ENCODE data around the gene CTDSPL.
"Not testable (repeated sequence)": the region's sequence is repeated elsewhere in the genome, so short reads cannot be mapped to it uniquely, and the experiment has no call there.

Gene CTDSPL

GRCh38 chr3:37987751-37988179 lies 126.1 kb downstream of the CTDSPL start:
- Histone ChIP-seq H3K36me3 (replicated peaks; ENCODE audit: insufficient read depth, low read length) (no peaks in the 10 kb centered on the region), H3K79me2 (ENCODE audit: low read length) (no peaks in the 10 kb centered on the region), H3K9me3 (replicated peaks; ENCODE audit: insufficient read depth, low read length) (no peaks in the 10 kb centered on the region), H3K4me3 (ENCODE audit: low read length) (no peak overlapping the region), H3K27ac (ENCODE audit: low read length) (no peak overlapping the region), H2AFZ (ENCODE audit: low read length) (no peak overlapping the region), H4K20me1 (ENCODE audit: insufficient read depth, low read length) (no peaks in the 10 kb centered on the region), H3F3A (ENCODE audit: insufficient read depth, low read length) (no peaks in the 10 kb centered on the region), H3K4me2 (ENCODE audit: low read depth, low read length) (no peak overlapping the region), H3K9ac (ENCODE audit: low read length) (no peak overlapping the region), H3K4me1 (ENCODE audit: low read length) (no peaks in the 10 kb centered on the region), H3K9me2 (replicated peaks; ENCODE audit: insufficient read depth, low read length) (no peaks in the 10 kb centered on the region), H3K27me3 (replicated peaks; ENCODE audit: insufficient read depth, low read length) (no peaks in the 10 kb centered on the region; the same call in 1 of the 2 replicates)
- DNase-seq = no peak
- TF ChIP-seq EZH2 (optimal IDR thresholded peaks at IDR 0.05; ENCODE audit: low read depth, low read length) (no peak), EZH2phosphoT487 (IDR thresholded peaks at IDR 0.05; ENCODE audit: low read length) (no peak), CTCF (IDR thresholded peaks at IDR 0.05; ENCODE audit: low read length) (no peak)

DNA sequence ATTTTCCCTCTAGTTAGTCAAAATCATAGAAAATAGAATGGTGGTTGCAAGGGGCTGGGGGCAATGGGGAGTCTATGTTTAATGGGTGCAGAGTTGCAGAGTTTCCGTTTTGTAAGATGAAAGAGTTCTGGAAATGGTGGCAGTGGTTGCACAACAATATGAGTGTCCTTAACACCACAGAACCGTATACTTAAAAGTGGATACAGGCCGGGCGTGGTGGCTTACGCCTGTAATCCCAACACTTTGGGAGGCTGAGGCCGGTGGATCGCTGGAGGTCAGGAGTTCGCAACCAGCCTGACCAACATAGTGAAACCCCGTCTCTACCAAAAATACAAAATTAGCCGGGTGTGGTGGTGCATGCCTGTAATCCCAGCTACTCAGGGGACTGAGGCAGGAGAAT lies 126.7 kb downstream of the CTDSPL start:
- not testable (repeated sequence) for H3K9me2 ChIP-seq (replicated peaks; ENCODE audit: insufficient read depth, low read length); H3K4me1 ChIP-seq (ENCODE audit: low read length); H3K4me3 ChIP-seq (ENCODE audit: low read length); H3K79me2 ChIP-seq (ENCODE audit: low read length); H3K4me2 ChIP-seq (ENCODE audit: low read depth, low read length); H3K27ac ChIP-seq (ENCODE audit: low read length); H2AFZ ChIP-seq (ENCODE audit: low read length); H3K36me3 ChIP-seq (replicated peaks; ENCODE audit: insufficient read depth, low read length); DNase-seq; H3K9me3 ChIP-seq (replicated peaks; ENCODE audit: insufficient read depth, low read length); H3K27me3 ChIP-seq (replicated peaks; ENCODE audit: insufficient read depth, low read length); H3K9ac ChIP-seq (ENCODE audit: low read length); H3F3A ChIP-seq (ENCODE audit: insufficient read depth, low read length); H4K20me1 ChIP-seq (ENCODE audit: insufficient read depth, low read length)

DNA sequence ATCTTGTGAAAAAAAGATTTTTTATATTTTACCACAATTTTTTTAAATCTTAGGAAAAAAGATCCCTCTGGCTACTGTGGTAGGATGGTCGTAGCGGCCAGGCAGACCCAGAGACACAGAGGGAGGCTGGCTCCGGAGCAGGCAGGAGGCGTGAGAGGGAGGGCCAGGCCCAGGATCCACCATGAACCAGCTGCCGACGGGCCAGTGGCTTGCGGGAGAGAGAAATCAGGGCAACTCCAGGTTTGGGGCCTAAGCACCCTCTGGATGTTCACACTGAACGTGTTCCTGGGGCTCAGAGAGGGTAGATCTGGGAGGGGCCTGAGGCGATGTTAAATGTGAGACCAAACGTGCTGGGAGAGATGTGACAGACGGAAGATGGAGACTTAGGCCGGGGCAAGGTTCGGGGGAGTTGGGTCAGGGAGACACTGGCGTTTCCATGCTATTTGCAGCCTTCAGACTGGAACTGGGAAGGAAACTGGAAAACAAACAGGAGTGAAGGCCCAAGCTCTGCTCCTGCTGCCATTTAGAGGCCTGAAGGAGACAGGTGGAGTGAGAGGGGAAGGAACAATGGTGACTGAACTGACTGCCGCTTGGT lies 127.3 kb downstream of the CTDSPL start:
- Histone ChIP-seq H3K79me2 (ENCODE audit: low read length) (no peaks in the 10 kb centered on the region), H3K4me1 (ENCODE audit: low read length) (peaks cover 4% of the 10 kb centered on the region; the same call in 1 of the 2 replicates), H4K20me1 (ENCODE audit: insufficient read depth, low read length) (no peaks in the 10 kb centered on the region), H3K9ac (ENCODE audit: low read length) (no peak overlapping the region), H3K27me3 (replicated peaks; ENCODE audit: insufficient read depth, low read length) (no peaks in the 10 kb centered on the region; the same call in 1 of the 2 replicates), H3K9me2 (replicated peaks; ENCODE audit: insufficient read depth, low read length) (no peaks in the 10 kb centered on the region), H3K9me3 (replicated peaks; ENCODE audit: insufficient read depth, low read length) (no peaks in the 10 kb centered on the region), H3K36me3 (replicated peaks; ENCODE audit: insufficient read depth, low read length) (no peaks in the 10 kb centered on the region), H3K4me2 (ENCODE audit: low read depth, low read length) (no peak overlapping the region), H3F3A (ENCODE audit: insufficient read depth, low read length) (0 out of 2 replicates have a peak, but pooled peaks cover 5% of the 10 kb centered on the region), H3K4me3 (ENCODE audit: low read length) (no peak overlapping the region), H2AFZ (ENCODE audit: low read length) (no peak overlapping the region), H3K27ac (ENCODE audit: low read length) (no peak overlapping the region)
- DNase-seq = no peak
- TF ChIP-seq CTCF (IDR thresholded peaks at IDR 0.05; ENCODE audit: low read length) (no peak), EZH2phosphoT487 (IDR thresholded peaks at IDR 0.05; ENCODE audit: low read length) (no peak), EZH2 (optimal IDR thresholded peaks at IDR 0.05; ENCODE audit: low read depth, low read length) (no peak)

DNA sequence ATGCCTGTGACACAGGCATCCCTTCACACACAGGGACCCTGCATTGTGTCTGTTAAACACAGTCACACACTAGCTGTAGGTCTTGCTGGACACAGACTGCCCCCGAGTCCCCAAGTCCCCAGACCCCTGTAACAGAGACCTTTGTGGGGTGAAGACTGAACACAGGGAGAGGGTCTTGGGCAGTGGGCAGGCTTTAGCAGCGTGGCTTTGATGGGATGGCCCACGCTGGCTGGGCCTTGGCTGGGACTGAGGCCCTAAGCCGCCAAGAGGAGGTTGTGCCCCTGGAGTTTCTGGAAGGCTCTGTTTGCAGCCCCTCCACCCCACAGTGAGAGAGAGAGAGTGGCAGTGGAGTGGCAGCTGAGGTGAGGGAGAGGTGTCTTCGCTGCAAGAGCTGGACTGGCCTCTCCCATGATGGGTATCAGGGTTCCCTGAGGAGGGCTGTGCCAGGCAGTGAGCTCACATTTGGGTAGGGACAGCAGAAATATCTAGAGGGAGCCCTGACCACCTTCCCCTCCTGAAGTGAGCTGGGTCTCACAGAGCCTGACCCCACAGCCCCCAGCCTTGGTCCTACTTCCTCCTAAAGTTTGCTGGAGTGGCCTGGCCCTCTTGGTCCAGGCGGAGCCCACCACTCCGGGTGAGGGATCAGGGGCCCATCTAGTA lies 128.3 kb downstream of the CTDSPL start:
- H2AFZ ChIP-seq (ENCODE audit: low read length) = no peak overlapping the region
- 0 out of 2 replicates have a peak, but pooled peaks cover 5% of the 10 kb centered on the region for H3F3A ChIP-seq (ENCODE audit: insufficient read depth, low read length)
- no peak overlapping the region for H3K9ac ChIP-seq (ENCODE audit: low read length)
- TF ChIP-seq EZH2 (optimal IDR thresholded peaks at IDR 0.05; ENCODE audit: low read depth, low read length) = no peak
- no peak for TF ChIP-seq EZH2phosphoT487 (IDR thresholded peaks at IDR 0.05; ENCODE audit: low read length)
- no peak for TF ChIP-seq CTCF (IDR thresholded peaks at IDR 0.05; ENCODE audit: low read length)
- no peaks in the 10 kb centered on the region for H3K9me2 ChIP-seq (replicated peaks; ENCODE audit: insufficient read depth, low read length)
- H3K27ac ChIP-seq (ENCODE audit: low read length) = no peak overlapping the region
- H3K79me2 ChIP-seq (ENCODE audit: low read length) = no peaks in the 10 kb centered on the region
- no peaks in the 10 kb centered on the region for H4K20me1 ChIP-seq (ENCODE audit: insufficient read depth, low read length)
- no peaks in the 10 kb centered on the region for H3K9me3 ChIP-seq (replicated peaks; ENCODE audit: insufficient read depth, low read length)
- no peak for DNase-seq
- no peak overlapping the region for H3K4me3 ChIP-seq (ENCODE audit: low read length)
- H3K4me1 ChIP-seq (ENCODE audit: low read length) = peaks cover 9% of the 10 kb centered on the region
- no peaks in the 10 kb centered on the region for H3K36me3 ChIP-seq (replicated peaks; ENCODE audit: insufficient read depth, low read length)
- H3K27me3 ChIP-seq (replicated peaks; ENCODE audit: insufficient read depth, low read length) = no peaks in the 10 kb centered on the region; the same call in 1 of the 2 replicates
- no peak overlapping the region for H3K4me2 ChIP-seq (ENCODE audit: low read depth, low read length)
